BJ (cell line): ENCODE data around the gene NFIA. TPM values are rescaled to one million over a fixed set of nuclear protein-coding genes. Genes with fewer than 3 reads are reported as not detected.

Source experiments
- CTCF ChIA-PET: fragments of 350-600 bp; formaldehyde crosslinking; extraction: SDS; loops from one replicate; lab custom pipeline; 2021; ENCODE audit warnings: antibody characterized with exemption, inconsistent platforms; lab: Yijun Ruan, JAX
- POLR2A ChIA-PET: fragments of 300-600 bp; sonication (Branson Sonifier 250); formaldehyde crosslinking; extraction: SDS; loops from one replicate; lab custom pipeline; 2021; ENCODE audit warnings: antibody characterized with exemption; lab: Charles Lee
- DNase-seq: peaks from one replicate; pipeline ENCODE4 v3.0.0-alpha.2; 2011; ENCODE audit warnings: low read depth
- H3K27me3 ChIP-seq: 2 replicates; pipeline ENCODE4 v1.6.0; 2011; ENCODE audit warnings: low read length; ENCODE audit not compliant: control insufficient read depth, insufficient read depth
- H3K36me3 ChIP-seq: 2 replicates; pipeline ENCODE4 v1.5.1; 2011; ENCODE audit warnings: low read length; ENCODE audit not compliant: control insufficient read depth, insufficient read depth
- H3K4me3 ChIP-seq: 2 replicates; pipeline ENCODE4 v1.5.1; 2011; ENCODE audit warnings: low read depth, mild to moderate bottlenecking, control low read depth, low read length
- CTCF ChIP-seq: IDR thresholded peaks from 2 replicates; pipeline ENCODE4 v1.5.1; 2011; ENCODE audit warnings: low read depth, mild to moderate bottlenecking, control low read depth, inconsistent platforms, low read length, moderate library complexity; ENCODE audit not compliant: insufficient read depth
- polyA plus RNA-seq: library from polyadenylated mRNA; depleted of rRNA; stranded (reverse); fragments of >200 nt; gene quantifications from 2 replicates; pipeline ENCODE4 v1.2.3, GENCODE V29; 2011

Gene NFIA
- polyA plus RNA-seq, 1 experiment, result 4.5 TPM

- ChIA-PET POLR2A (no interaction called here), CTCF (no interaction called here)
- H3K36me3 ChIP-seq, result no peaks in the 10 kb centered on the region
- no peak for DNase-seq
- H3K4me3 ChIP-seq, result no peak overlapping the region
- no peak for TF ChIP-seq CTCF
- no peaks in the 10 kb centered on the region for H3K27me3 ChIP-seq
These were observed 170.8 kb downstream of the NFIA start for GRCh38 chr1:61253059-61253735.

- DNase-seq, result no peak
- ChIA-PET CTCF (no interaction called here), POLR2A (no interaction called here)
- no peak for TF ChIP-seq CTCF
- H3K36me3 ChIP-seq, result no peaks in the 10 kb centered on the region
- no peak overlapping the region for H3K4me3 ChIP-seq
- no peaks in the 10 kb centered on the region for H3K27me3 ChIP-seq
These were observed 171.7 kb downstream of the NFIA start for GRCh38 chr1:61253912-61254633.

- ChIA-PET CTCF (no interaction called here), POLR2A (no interaction called here)
- Histone ChIP-seq H3K36me3 (no peaks in the 10 kb centered on the region), H3K27me3 (no peaks in the 10 kb centered on the region), H3K4me3 (peak overlapping the region; percentile 20; the same call in 1 of the 2 replicates)
- no peak for DNase-seq
- no peak for TF ChIP-seq CTCF
These were observed 172.4 kb downstream of the NFIA start for GRCh38 chr1:61254634-61255357.

GRCh38 chr1:61255358-61255703 is 173.0 kb downstream of the NFIA start:
- DNase-seq, result no peak
- CTCF ChIA-PET, result no interaction called here
- H3K36me3 ChIP-seq, result no peaks in the 10 kb centered on the region
- no peak overlapping the region for H3K4me3 ChIP-seq
- TF ChIP-seq CTCF, result no peak
- POLR2A ChIA-PET, result no interaction called here
- no peaks in the 10 kb centered on the region for H3K27me3 ChIP-seq
